H1 (cell line): Measurements from ENCODE around the gene THAP5.

ENCODE experiments used
- CREB1 ChIP-seq: IDR thresholded peaks from 2 replicates; pipeline ENCODE4 v1.6.1; 2012; ENCODE audit warnings: inconsistent platforms
- SAP30 ChIP-seq: fragments of 300-600 bp; sonication (generic); IDR thresholded peaks from 2 replicates; pipeline ENCODE4 v1.7.1; 2012; ENCODE audit warnings: low read length, moderate library complexity, mild to moderate bottlenecking, inconsistent platforms; ENCODE audit not compliant: insufficient read depth, insufficient replicate concordance
- TBP ChIP-seq: IDR thresholded peaks from 2 replicates; pipeline ENCODE4 v1.6.1; 2011; ENCODE audit warnings: low read depth, low read length, improper control_type of control experiment

DNA sequence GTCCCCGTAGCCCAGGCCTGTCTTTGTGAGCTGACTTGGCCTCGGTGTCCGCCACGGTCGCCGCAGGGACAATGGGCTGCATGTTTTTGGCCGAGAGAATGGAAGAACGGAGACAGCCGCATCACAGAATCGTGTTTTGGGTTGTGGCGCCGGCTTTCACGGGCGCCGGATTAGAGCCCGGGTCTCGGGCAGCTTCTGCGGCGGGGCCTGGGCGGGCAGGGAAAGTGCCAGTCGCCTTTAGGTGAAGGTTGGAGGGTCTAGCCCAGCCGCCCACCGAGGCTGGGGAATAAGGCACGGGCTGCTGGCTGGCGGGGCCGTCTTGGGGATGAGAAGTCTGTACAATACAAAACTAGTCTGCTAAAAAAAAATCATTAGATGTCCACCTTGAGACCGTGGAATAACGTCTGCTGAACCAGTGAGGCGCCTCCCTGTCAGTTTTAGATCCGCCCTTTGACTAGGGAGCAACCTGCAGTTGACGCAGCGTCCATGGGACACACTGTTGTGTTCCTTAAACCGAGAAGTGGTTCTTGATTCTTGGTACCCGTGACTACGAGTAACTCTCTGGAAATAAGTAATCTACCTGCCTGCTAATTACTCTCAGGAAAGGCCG, 745 bp upstream of the THAP5 start:
- no peak for TF ChIP-seq TBP
- peak; percentile 40 for TF ChIP-seq SAP30
- TF ChIP-seq CREB1: no peak
